Measurements from ENCODE around the gene CRACR2A. TPM values are rescaled to one million over a fixed set of nuclear protein-coding genes. Genes with fewer than 3 reads are reported as not detected.

The CRACR2A gene
- total RNA-seq, 4 donors from 2014 or later, result 1.2 to 7.9 (median 2.2) TPM

GRCh38 chr12:3598896-3599860 is 153.7 kb downstream of the CRACR2A start:
- Histone ChIP-seq H3K36me3 (no peaks in the 10 kb centered on the region), H3K4me3 (replicated peaks in 1 of 3) (no peak overlapping the region), H3K27ac (no peak overlapping the region), H3K27me3 (no peaks in the 10 kb centered on the region), H3K9me3 (no peaks in the 10 kb centered on the region), H3K4me1 (peaks cover under 1 to 17% of the 10 kb centered on the region in 2 donors)
- intact Hi-C loops (cut with DNase I), result no loop called here
- no peak for DNase-seq
- WGBS, 2 donors, result 84 to 89% methylated on average over 17 of the region's 17 CpGs
- TF ChIP-seq CTCF (IDR thresholded peaks at IDR 0.05) (no peak), POLR2A (IDR thresholded peaks at IDR 0.05) (no peak)

- H3K27ac ChIP-seq, result no peak overlapping the region
- H3K4me3 ChIP-seq (replicated peaks in 1 of 3), result no peak overlapping the region
- H3K36me3 ChIP-seq, result no peaks in the 10 kb centered on the region
- intact Hi-C loops (cut with DNase I), result no loop called here
- 68 to 70% methylated on average over 7 of the region's 7 CpGs for WGBS, 2 donors
- no peaks in the 10 kb centered on the region for H3K9me3 ChIP-seq
- peaks cover 0 to 15% of the 10 kb centered on the region in 2 donors for H3K4me1 ChIP-seq
- DNase-seq, result peak; percentile 58 to 63
- TF ChIP-seq POLR2A (IDR thresholded peaks at IDR 0.05) (no peak), CTCF (IDR thresholded peaks at IDR 0.05) (no peak)
- no peaks in the 10 kb centered on the region for H3K27me3 ChIP-seq
These were observed 155.2 kb downstream of the CRACR2A start for GRCh38 chr12:3597526-3598210.

- Histone ChIP-seq H3K4me1 (peaks cover 0 to 15% of the 10 kb centered on the region in 2 donors), H3K27ac (no peak overlapping the region), H3K4me3 (replicated peaks in 1 of 3) (no peak overlapping the region), H3K36me3 (no peaks in the 10 kb centered on the region), H3K9me3 (no peaks in the 10 kb centered on the region), H3K27me3 (no peaks in the 10 kb centered on the region)
- DNase-seq, result no peak
- 84 to 91% methylated on average over 7 to 8 of the region's 8 CpGs for WGBS, 2 donors
- no peak for TF ChIP-seq POLR2A (IDR thresholded peaks at IDR 0.05)
- intact Hi-C loops (cut with DNase I), result no loop called here
These were observed 156.1 kb downstream of the CRACR2A start for GRCh38 chr12:3596703-3597415.

- DNase-seq, result no peak
- Histone ChIP-seq H3K36me3 (no peaks in the 10 kb centered on the region), H3K9me3 (no peaks in the 10 kb centered on the region), H3K27ac (no peak overlapping the region), H3K27me3 (no peaks in the 10 kb centered on the region), H3K4me1 (peaks cover 0 to 15% of the 10 kb centered on the region in 2 donors), H3K4me3 (replicated peaks in 1 of 3) (no peak overlapping the region)
- 91 to 93% methylated on average over 6 of the region's 6 CpGs for WGBS, 2 donors
- TF ChIP-seq POLR2A (IDR thresholded peaks at IDR 0.05), result no peak
- no peak for TF ChIP-seq CTCF (IDR thresholded peaks at IDR 0.05)
- intact Hi-C loops (cut with DNase I), result no loop called here
These were observed 157.2 kb downstream of the CRACR2A start for GRCh38 chr12:3595721-3596120.

GRCh38 chr12:3594966-3595365 is 157.9 kb downstream of the CRACR2A start:
- 100% methylated on average over 2 of the region's 2 CpGs for WGBS, 2 donors
- H3K27me3 ChIP-seq, result no peaks in the 10 kb centered on the region
- no peak overlapping the region for H3K27ac ChIP-seq
- no peak for DNase-seq
- H3K4me3 ChIP-seq (replicated peaks in 1 of 3), result no peak overlapping the region
- no peaks in the 10 kb centered on the region for H3K9me3 ChIP-seq
- H3K4me1 ChIP-seq, result peaks cover 0 to 15% of the 10 kb centered on the region in 2 donors
- TF ChIP-seq POLR2A (IDR thresholded peaks at IDR 0.05), result no peak
- no peak for TF ChIP-seq CTCF (IDR thresholded peaks at IDR 0.05)
- no peaks in the 10 kb centered on the region for H3K36me3 ChIP-seq
- intact Hi-C loops (cut with DNase I), result no loop called here
